Measurements from ENCODE around the gene METTL1. TPM values are rescaled to one million over a fixed set of nuclear protein-coding genes. Genes with fewer than 3 reads are reported as not detected.

The METTL1 gene
- total RNA-seq, 2 donors from 2014 or later, result 26.1 to 28.7 TPM

DNA sequence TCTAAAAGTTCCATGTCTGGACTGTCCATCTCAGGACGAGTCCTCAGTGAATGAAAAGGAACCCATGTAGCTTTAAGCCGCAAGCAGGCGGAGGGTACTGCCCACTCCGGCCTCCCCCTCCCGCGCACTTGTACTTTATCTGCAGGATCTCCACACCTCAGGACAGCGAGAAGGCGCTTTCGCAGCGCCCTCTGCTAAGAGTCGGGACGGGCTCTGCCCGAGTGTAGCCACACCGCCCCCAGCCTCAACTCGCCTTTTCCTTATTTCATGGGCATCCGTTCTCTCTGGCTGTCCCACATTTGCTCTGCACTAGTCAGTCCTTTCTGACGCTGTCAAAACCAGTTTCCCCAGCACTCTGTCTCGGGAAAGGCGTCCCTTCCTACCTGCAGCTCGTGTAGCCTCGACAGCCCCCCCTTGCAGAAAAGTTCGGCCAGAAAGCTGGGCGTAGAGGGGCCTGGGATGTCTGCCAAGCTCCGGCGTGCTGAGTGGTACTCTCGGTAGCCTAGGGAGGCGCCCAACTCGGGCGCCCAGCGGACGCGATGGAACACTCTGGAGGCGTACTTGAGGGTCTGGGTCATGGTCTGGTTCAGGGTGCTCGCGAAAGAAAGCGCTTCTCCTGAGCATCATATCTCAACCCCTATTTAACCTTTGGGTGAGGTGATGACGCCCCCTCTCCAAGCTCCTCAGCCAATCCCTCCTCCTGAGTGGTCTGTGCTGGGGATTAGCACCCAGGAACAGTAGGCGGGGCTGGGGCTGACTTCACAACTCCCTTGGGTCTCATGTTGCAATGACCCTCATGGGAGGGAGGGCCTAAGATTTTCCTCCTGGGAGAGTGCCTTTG lies 5.2 kb downstream of the METTL1 start, which contains the start of gene CYP27B1:
CYP27B1 (minus strand) TSS at position 615 of the 841 bp plus-strand sequence; CDS start at position 578, 37 bp downstream.
- Histone ChIP-seq H3K36me3 (ENCODE audit: control insufficient read depth, insufficient read depth, low read length) (peaks cover 31% of the 10 kb centered on the region), H3K27me3 (ENCODE audit: control insufficient read depth, insufficient read depth, low read length, poor library complexity, severe bottlenecking) (peaks cover 56% of the 10 kb centered on the region), H3K9me3 (ENCODE audit: control insufficient read depth, low read length) (no peaks in the 10 kb centered on the region), H3K27ac (ENCODE audit: low read depth, low read length) (no peak within 1 kb of the TSS), H3K4me3 (ENCODE audit: low read length) (peak within 1 kb of the TSS; percentile 75), H3K9ac (ENCODE audit: extremely low read depth, low read length, poor library complexity, severe bottlenecking) (no peak within 1 kb of the TSS), H3K4me1 (ENCODE audit: control insufficient read depth, insufficient read depth, low read length) (peaks cover 6% of the 10 kb centered on the region)
- 3 to 8% methylated on average over 20 to 38 of the region's 38 CpGs for WGBS, 2 experiments (ENCODE audit: insufficient coverage in 1 of 2, insufficient read length in 1 of 2)
- peaks cover 17% of the 10 kb centered on the region for H3K4me1 Mint-ChIP-seq
- H3K4me3 Mint-ChIP-seq, result peak within 1 kb of the TSS; percentile 49
- TF ChIP-seq, protein P1, sequence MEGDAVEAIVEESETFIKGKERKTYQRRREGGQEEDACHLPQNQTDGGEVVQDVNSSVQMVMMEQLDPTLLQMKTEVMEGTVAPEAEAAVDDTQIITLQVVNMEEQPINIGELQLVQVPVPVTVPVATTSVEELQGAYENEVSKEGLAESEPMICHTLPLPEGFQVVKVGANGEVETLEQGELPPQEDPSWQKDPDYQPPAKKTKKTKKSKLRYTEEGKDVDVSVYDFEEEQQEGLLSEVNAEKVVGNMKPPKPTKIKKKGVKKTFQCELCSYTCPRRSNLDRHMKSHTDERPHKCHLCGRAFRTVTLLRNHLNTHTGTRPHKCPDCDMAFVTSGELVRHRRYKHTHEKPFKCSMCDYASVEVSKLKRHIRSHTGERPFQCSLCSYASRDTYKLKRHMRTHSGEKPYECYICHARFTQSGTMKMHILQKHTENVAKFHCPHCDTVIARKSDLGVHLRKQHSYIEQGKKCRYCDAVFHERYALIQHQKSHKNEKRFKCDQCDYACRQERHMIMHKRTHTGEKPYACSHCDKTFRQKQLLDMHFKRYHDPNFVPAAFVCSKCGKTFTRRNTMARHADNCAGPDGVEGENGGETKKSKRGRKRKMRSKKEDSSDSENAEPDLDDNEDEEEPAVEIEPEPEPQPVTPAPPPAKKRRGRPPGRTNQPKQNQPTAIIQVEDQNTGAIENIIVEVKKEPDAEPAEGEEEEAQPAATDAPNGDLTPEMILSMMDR (conservative IDR thresholded peaks at IDR 0.05), result no peak
- no peaks in the 10 kb centered on the region for H3K9me3 Mint-ChIP-seq
- DNase-seq, result peak; percentile 94
- peaks cover 23% of the 10 kb centered on the region for H3K36me3 Mint-ChIP-seq (ENCODE audit: low read depth)
- peak within 1 kb of the TSS; percentile 8 for H3K27ac Mint-ChIP-seq
- peaks cover 58% of the 10 kb centered on the region for H3K27me3 Mint-ChIP-seq (ENCODE audit: insufficient read depth)

- WGBS, 2 experiments (ENCODE audit: insufficient coverage in 1 of 2, insufficient read length in 1 of 2), result 6 to 11% methylated on average over 18 to 40 of the region's 40 CpGs
- H3K27me3 Mint-ChIP-seq (ENCODE audit: insufficient read depth), result peaks cover 66% of the 10 kb centered on the region
- peak; percentile 74 for DNase-seq
Observed at GRCh38 chr12:57765698-57766463, 6.0 kb downstream of the METTL1 start.

More at GRCh38 chr12:57765698-57766463, 6.0 kb downstream of the METTL1 start:
- H3K36me3 Mint-ChIP-seq (ENCODE audit: low read depth), result peaks cover 23% of the 10 kb centered on the region
- H3K4me3 Mint-ChIP-seq, result peak overlapping the region; percentile 49
- Histone ChIP-seq H3K9me3 (ENCODE audit: control insufficient read depth, low read length) (no peaks in the 10 kb centered on the region), H3K36me3 (ENCODE audit: control insufficient read depth, insufficient read depth, low read length) (peaks cover 30% of the 10 kb centered on the region), H3K27ac (ENCODE audit: low read depth, low read length) (no peak overlapping the region), H3K4me1 (ENCODE audit: control insufficient read depth, insufficient read depth, low read length) (peaks cover 6% of the 10 kb centered on the region), H3K9ac (ENCODE audit: extremely low read depth, low read length, poor library complexity, severe bottlenecking) (no peak overlapping the region), H3K27me3 (ENCODE audit: control insufficient read depth, insufficient read depth, low read length, poor library complexity, severe bottlenecking) (peaks cover 64% of the 10 kb centered on the region), H3K4me3 (ENCODE audit: low read length) (peak overlapping the region; percentile 75)
- no peak overlapping the region for H3K27ac Mint-ChIP-seq
- no peaks in the 10 kb centered on the region for H3K9me3 Mint-ChIP-seq
- H3K4me1 Mint-ChIP-seq, result peaks cover 13% of the 10 kb centered on the region
- TF ChIP-seq, protein P1 (conservative IDR thresholded peaks at IDR 0.05), result no peak
